ENCODE measurements around the gene ATP5IF1. TPM values are rescaled to one million over a fixed set of nuclear protein-coding genes. Genes with fewer than 3 reads are reported as not detected.

Gene ATP5IF1
- total RNA-seq, 6 donors from 2014 or later: 86.1 to 320 (median 186) TPM

DNA sequence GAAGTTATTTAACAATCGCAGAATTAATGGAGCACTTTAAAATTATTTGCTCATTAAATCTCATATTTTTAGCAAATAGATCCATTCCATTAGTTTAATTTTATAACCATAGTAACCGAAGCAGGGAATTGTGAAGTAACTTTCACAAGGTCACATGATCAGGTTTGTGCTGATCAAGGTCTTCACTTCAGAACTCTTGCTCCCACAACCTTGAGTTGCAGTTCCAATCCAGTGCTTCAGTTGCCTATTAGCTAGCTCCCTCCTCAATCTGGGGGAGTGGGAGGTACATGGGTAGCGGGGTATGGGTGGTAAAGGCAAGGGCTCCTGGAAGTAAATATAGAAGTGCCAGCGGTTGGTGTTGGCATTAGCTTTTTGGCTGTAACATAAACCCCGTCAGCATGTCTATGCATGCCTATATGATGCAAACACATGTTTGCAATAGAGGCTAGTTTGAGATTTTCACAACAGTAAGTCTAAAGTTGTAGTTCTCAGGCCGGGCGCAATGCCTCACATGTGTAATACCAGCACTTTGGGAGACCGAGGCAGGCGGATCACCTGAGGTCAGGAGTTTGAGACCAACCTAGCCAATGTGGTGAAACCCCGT lies 5.8 kb downstream of the ATP5IF1 start:
- 89 to 92% methylated on average over 10 of the region's 10 CpGs for WGBS, 2 donors
- Histone ChIP-seq H3K27ac (no peak overlapping the region), H3K27me3 (no peaks in the 10 kb centered on the region), H3K4me3 (no peak overlapping the region), H3K9me3 (no peaks in the 10 kb centered on the region), H3K36me3 (peaks cover 0 to 9% (median 0%) of the 10 kb centered on the region in 4 donors), H3K4me1 (peaks cover 8 to 31% (median 22%) of the 10 kb centered on the region in 4 donors)
- ATAC-seq (ENCODE audit: low FRiP score in 2 of 2) (no peak), DNase-seq (no peak)
- TF ChIP-seq POLR2AphosphoS5 (IDR thresholded peaks at IDR 0.05): no peak
- no peak for TF ChIP-seq EP300 (IDR thresholded peaks at IDR 0.05)
- no peak for TF ChIP-seq POLR2A (IDR thresholded peaks at IDR 0.05)
- TF ChIP-seq, protein P1, sequence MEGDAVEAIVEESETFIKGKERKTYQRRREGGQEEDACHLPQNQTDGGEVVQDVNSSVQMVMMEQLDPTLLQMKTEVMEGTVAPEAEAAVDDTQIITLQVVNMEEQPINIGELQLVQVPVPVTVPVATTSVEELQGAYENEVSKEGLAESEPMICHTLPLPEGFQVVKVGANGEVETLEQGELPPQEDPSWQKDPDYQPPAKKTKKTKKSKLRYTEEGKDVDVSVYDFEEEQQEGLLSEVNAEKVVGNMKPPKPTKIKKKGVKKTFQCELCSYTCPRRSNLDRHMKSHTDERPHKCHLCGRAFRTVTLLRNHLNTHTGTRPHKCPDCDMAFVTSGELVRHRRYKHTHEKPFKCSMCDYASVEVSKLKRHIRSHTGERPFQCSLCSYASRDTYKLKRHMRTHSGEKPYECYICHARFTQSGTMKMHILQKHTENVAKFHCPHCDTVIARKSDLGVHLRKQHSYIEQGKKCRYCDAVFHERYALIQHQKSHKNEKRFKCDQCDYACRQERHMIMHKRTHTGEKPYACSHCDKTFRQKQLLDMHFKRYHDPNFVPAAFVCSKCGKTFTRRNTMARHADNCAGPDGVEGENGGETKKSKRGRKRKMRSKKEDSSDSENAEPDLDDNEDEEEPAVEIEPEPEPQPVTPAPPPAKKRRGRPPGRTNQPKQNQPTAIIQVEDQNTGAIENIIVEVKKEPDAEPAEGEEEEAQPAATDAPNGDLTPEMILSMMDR (IDR thresholded peaks at IDR 0.05): no peak

- Histone ChIP-seq H3K36me3 (peaks cover 0 to 4% (median 0%) of the 10 kb centered on the region in 4 donors), H3K4me1 (peaks cover 14 to 38% (median 28%) of the 10 kb centered on the region in 4 donors), H3K4me3 (no peak overlapping the region), H3K9me3 (no peaks in the 10 kb centered on the region), H3K27ac (peak overlapping the region in 2 of 4 donors; percentile 16 to 54), H3K27me3 (no peaks in the 10 kb centered on the region)
- WGBS, 2 donors: 49 to 50% methylated on average over 2 of the region's 2 CpGs
- DNase-seq (no peak), ATAC-seq (ENCODE audit: low FRiP score in 2 of 2) (no peak)
- TF ChIP-seq, protein P1 (IDR thresholded peaks at IDR 0.05): no peak
- TF ChIP-seq POLR2AphosphoS5 (IDR thresholded peaks at IDR 0.05): no peak
- no peak for TF ChIP-seq EP300 (IDR thresholded peaks at IDR 0.05)
- TF ChIP-seq POLR2A (IDR thresholded peaks at IDR 0.05): no peak
Observed at GRCh38 chr1:28243685-28244311, 7.9 kb downstream of the ATP5IF1 start.

- Histone ChIP-seq H3K9me3 (no peaks in the 10 kb centered on the region), H3K4me3 (no peak overlapping the region), H3K27ac (peak overlapping the region in 1 of 4 donors; percentile 54), H3K27me3 (no peaks in the 10 kb centered on the region), H3K36me3 (peaks cover 0 to 4% (median 0%) of the 10 kb centered on the region in 4 donors), H3K4me1 (peaks cover 23 to 47% (median 37%) of the 10 kb centered on the region in 4 donors)
- WGBS, 2 donors: 78 to 79% methylated on average over 11 to 13 of the region's 13 CpGs
- DNase-seq: no peak
- TF ChIP-seq, protein P1 (IDR thresholded peaks at IDR 0.05): no peak
- no peak for TF ChIP-seq POLR2AphosphoS5 (IDR thresholded peaks at IDR 0.05)
- TF ChIP-seq POLR2A (IDR thresholded peaks at IDR 0.05): no peak
- TF ChIP-seq EP300 (IDR thresholded peaks at IDR 0.05): no peak
- no peak for ATAC-seq (ENCODE audit: low FRiP score in 2 of 2)
Observed at GRCh38 chr1:28244549-28245251, 8.8 kb downstream of the ATP5IF1 start.

DNA sequence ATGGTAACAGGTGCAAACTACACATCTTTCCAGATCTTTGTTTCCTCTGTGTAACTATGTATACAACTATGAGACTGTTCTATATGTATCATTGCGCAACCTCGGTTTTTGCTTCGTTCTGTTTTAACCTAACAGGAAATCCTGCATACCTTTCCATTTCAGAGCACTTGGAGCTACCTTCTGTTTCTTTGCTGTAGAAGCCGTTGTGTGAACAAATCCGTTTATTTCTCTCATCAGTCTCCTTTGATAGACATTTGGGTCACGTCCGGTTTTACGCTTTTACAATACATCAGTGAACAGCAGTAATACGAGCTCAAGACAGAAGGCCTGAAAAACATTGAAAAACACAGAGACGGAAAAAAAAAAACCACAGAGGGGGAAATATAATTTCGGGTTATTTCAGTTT lies 10.5 kb downstream of the ATP5IF1 start:
- H3K4me1 ChIP-seq: peaks cover 28 to 64% (median 48%) of the 10 kb centered on the region in 4 donors

More for the DNA sequence above, 10.5 kb downstream of the ATP5IF1 start:
- TF ChIP-seq EP300 (IDR thresholded peaks at IDR 0.05): no peak
- TF ChIP-seq POLR2AphosphoS5 (IDR thresholded peaks at IDR 0.05): peak in 1 of 2 donors; percentile 60
- peak overlapping the region; percentile 80 to 91 (median 87) for H3K27ac ChIP-seq
- H3K36me3 ChIP-seq: no peaks in the 10 kb centered on the region
- H3K27me3 ChIP-seq: no peaks in the 10 kb centered on the region
- H3K4me3 ChIP-seq: peak overlapping the region; percentile 32 to 72 (median 60)
- WGBS, 2 donors: 4 to 16% methylated on average over 11 of the region's 11 CpGs
- ATAC-seq (ENCODE audit: low FRiP score in 2 of 2): no peak
- no peaks in the 10 kb centered on the region for H3K9me3 ChIP-seq
- DNase-seq: no peak

All from upper lobe of left lung (tissue), 6 donors.